Measurements from ENCODE around the gene TRAF1.

Gene TRAF1

GRCh38 chr9:120865809-120866208 lies 60.8 kb downstream of the TRAF1 start:
- TF ChIP-seq CTCF (IDR thresholded peaks at IDR 0.05; ENCODE audit: low read depth, low read length) = no peak
- no peaks in the 10 kb centered on the region for H3K9me3 ChIP-seq (ENCODE audit: severe bottlenecking)
- peaks cover 93% of the 10 kb centered on the region for H3K36me3 ChIP-seq
- no peaks in the 10 kb centered on the region for H3K27me3 ChIP-seq (ENCODE audit: insufficient read depth, low read depth, severe bottlenecking)
- H3K4me3 ChIP-seq (ENCODE audit: low read depth, low read length) = no peak overlapping the region
- DNase-seq = no peak
- H3K27ac ChIP-seq = no peak overlapping the region

- no peak overlapping the region for H3K4me3 ChIP-seq (ENCODE audit: low read depth, low read length)
- no peak for DNase-seq
- no peak for TF ChIP-seq CTCF (IDR thresholded peaks at IDR 0.05; ENCODE audit: low read depth, low read length)
- peaks cover 93% of the 10 kb centered on the region for H3K36me3 ChIP-seq
- H3K9me3 ChIP-seq (ENCODE audit: severe bottlenecking) = no peaks in the 10 kb centered on the region
- H3K27ac ChIP-seq = no peak overlapping the region
- no peaks in the 10 kb centered on the region for H3K27me3 ChIP-seq (ENCODE audit: insufficient read depth, low read depth, severe bottlenecking)
These were observed 61.4 kb downstream of the TRAF1 start for GRCh38 chr9:120865176-120865575.

DNA sequence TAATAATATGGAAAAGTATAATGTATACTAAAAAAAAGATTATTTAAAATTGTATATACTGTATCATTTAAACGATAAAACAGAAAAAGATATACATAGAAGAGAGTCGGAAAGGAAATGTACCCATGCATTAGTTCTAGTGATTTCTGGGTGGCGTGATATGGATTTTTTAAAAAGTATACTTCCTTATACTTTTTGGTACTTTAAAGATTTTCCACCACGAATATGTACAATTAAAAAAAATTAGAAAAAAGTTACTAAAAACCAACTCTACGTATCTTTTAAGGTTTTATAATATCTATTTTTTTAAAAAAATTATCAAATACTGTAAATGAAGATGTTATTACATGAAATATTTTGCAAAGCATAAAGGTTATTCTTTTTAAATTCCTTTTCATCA lies 61.9 kb downstream of the TRAF1 start:
- DNase-seq = no peak
- Histone ChIP-seq H3K27ac (no peak overlapping the region), H3K36me3 (peaks cover 93% of the 10 kb centered on the region), H3K27me3 (ENCODE audit: insufficient read depth, low read depth, severe bottlenecking) (no peaks in the 10 kb centered on the region), H3K9me3 (ENCODE audit: severe bottlenecking) (no peaks in the 10 kb centered on the region), H3K4me3 (ENCODE audit: low read depth, low read length) (no peak overlapping the region)
- no peak for TF ChIP-seq CTCF (IDR thresholded peaks at IDR 0.05; ENCODE audit: low read depth, low read length)

- Histone ChIP-seq H3K36me3 (peaks cover 91% of the 10 kb centered on the region), H3K9me3 (ENCODE audit: severe bottlenecking) (no peaks in the 10 kb centered on the region), H3K4me3 (ENCODE audit: low read depth, low read length) (no peak overlapping the region), H3K27ac (no peak overlapping the region), H3K27me3 (ENCODE audit: insufficient read depth, low read depth, severe bottlenecking) (no peaks in the 10 kb centered on the region)
- DNase-seq = no peak
- TF ChIP-seq CTCF (IDR thresholded peaks at IDR 0.05; ENCODE audit: low read depth, low read length) = peak; percentile 77
These were observed 62.8 kb downstream of the TRAF1 start for GRCh38 chr9:120863833-120864232.

DNA sequence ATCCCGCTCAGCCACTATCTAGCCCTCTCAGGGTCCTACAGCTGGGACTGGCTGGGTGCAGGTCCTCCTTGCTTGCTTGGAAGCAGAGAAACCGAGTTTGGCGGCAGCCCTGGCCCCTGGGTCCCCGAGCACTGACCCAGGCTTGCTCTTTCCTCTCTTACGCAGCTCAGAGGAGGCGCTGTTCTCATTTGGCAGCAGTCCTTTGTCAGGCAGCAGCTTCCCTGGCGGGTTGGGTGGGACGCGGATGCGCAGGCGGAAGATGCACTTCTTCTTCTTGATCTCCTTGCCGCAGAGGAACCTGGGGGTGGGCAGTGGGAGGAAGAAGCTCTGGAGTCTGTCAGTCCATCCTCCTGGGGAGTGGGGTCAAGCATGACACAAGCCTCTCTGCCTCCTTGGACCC lies 64.1 kb downstream of the TRAF1 start:
- Histone ChIP-seq H3K36me3 (peaks cover 97% of the 10 kb centered on the region), H3K27me3 (ENCODE audit: insufficient read depth, low read depth, severe bottlenecking) (no peaks in the 10 kb centered on the region), H3K9me3 (ENCODE audit: severe bottlenecking) (no peaks in the 10 kb centered on the region), H3K27ac (no peak overlapping the region), H3K4me3 (ENCODE audit: low read depth, low read length) (no peak overlapping the region)
- no peak for TF ChIP-seq CTCF (IDR thresholded peaks at IDR 0.05; ENCODE audit: low read depth, low read length)
- no peak for DNase-seq

DNA sequence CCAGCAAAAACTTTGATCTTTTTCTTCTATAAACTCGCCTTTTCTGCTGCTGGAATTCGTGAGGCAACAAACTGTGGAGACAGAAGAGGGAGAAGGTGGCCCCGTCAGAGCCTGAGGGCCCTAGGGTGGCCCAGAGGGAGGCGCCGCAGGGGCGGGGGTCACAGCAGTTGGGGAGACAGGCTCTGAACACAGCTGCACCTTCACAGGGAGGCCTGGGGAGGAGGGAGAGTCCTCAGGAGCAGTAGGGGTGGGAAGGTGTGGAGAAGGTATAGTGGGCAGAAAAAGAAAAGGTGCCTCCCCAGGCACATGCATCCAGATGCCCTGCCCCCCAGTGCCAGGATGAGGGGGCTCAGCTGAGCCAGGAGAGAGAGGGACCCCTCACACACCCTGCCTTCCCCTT lies 64.7 kb downstream of the TRAF1 start:
- no peak overlapping the region for H3K27ac ChIP-seq
- no peaks in the 10 kb centered on the region for H3K27me3 ChIP-seq (ENCODE audit: insufficient read depth, low read depth, severe bottlenecking)
- no peak for DNase-seq
- TF ChIP-seq CTCF (IDR thresholded peaks at IDR 0.05; ENCODE audit: low read depth, low read length) = no peak
- no peak overlapping the region for H3K4me3 ChIP-seq (ENCODE audit: low read depth, low read length)
- H3K9me3 ChIP-seq (ENCODE audit: severe bottlenecking) = no peaks in the 10 kb centered on the region
- H3K36me3 ChIP-seq = peaks cover 95% of the 10 kb centered on the region
